GM19043 (cell line): ENCODE measurements around the gene MAPK8IP1.

Source experiments
- ATAC-seq: cut with Tn5 transposase; IDR thresholded peaks from one replicate; pipeline ENCODE4 v1.9.1; 2021; ENCODE audit warnings: low read depth; ENCODE audit not compliant: unreplicated experiment

Gene MAPK8IP1

GRCh38 chr11:45924036-45924915, 38.8 kb downstream of the MAPK8IP1 start:
- ATAC-seq, result no peak

- ATAC-seq, result no peak
These were observed 39.5 kb downstream of the MAPK8IP1 start for GRCh38 chr11:45924927-45925326.

- no peak for ATAC-seq
These were observed 40.1 kb downstream of the MAPK8IP1 start for GRCh38 chr11:45925550-45925949.

- no peak for ATAC-seq
These were observed 40.5 kb downstream of the MAPK8IP1 start for GRCh38 chr11:45926001-45926401.

GRCh38 chr11:45926536-45927331, 41.3 kb downstream of the MAPK8IP1 start:
- ATAC-seq, result no peak

GRCh38 chr11:45927332-45927683, 41.9 kb downstream of the MAPK8IP1 start:
- ATAC-seq, result no peak

- ATAC-seq, result no peak
These were observed 42.4 kb downstream of the MAPK8IP1 start for GRCh38 chr11:45927684-45928413.

- no peak for ATAC-seq
These were observed 43.2 kb downstream of the MAPK8IP1 start for GRCh38 chr11:45928535-45929215.

- peak; percentile 6 for ATAC-seq
These were observed 44.1 kb downstream of the MAPK8IP1 start for GRCh38 chr11:45929486-45930030.

- peak; percentile 93 for ATAC-seq
These were observed 44.8 kb downstream of the MAPK8IP1 start for GRCh38 chr11:45930031-45930794.

GRCh38 chr11:45930951-45931570, 45.6 kb downstream of the MAPK8IP1 start:
- ATAC-seq, result no peak

GRCh38 chr11:45931739-45932138, 46.3 kb downstream of the MAPK8IP1 start:
- ATAC-seq, result no peak

- no peak for ATAC-seq
These were observed 46.8 kb downstream of the MAPK8IP1 start for GRCh38 chr11:45932217-45932616.

- ATAC-seq, result peak; percentile 28
These were observed 47.8 kb downstream of the MAPK8IP1 start for GRCh38 chr11:45933131-45933831.

GRCh38 chr11:45933846-45934579, 48.6 kb downstream of the MAPK8IP1 start:
- no peak for ATAC-seq

- ATAC-seq, result no peak
These were observed 49.3 kb downstream of the MAPK8IP1 start for GRCh38 chr11:45934580-45935318.
